Right renal pelvis (tissue), 4 donors: ENCODE data around the gene OSM. TPM values are rescaled to one million over a fixed set of nuclear protein-coding genes. Genes with fewer than 3 reads are reported as not detected.
"Not testable (repeated sequence)": the region's sequence is repeated elsewhere in the genome, so short reads cannot be mapped to it uniquely, and the experiment has no call there.

ENCODE experiments used
- DNase-seq, 4 donors: peaks; one replicate each; pipeline ENCODE4 v3.0.0-alpha.2; 2013; ENCODE audit warnings: low read depth in 4 of 4, low spot score in 3 of 4, missing footprints in 1 of 4
- polyA plus RNA-seq, 4 donors: library from polyadenylated mRNA; unstranded; fragments of 120-200 nt; gene quantifications; one replicate each; pipeline ENCODE4 v1.2.1, GENCODE V29; 2013; ENCODE audit not compliant: insufficient read length in 4 of 4

OSM gene
- polyA plus RNA-seq, 4 donors = 0.18 to 0.22 TPM; not detected in 2

- DNase-seq = no peak
These were observed 35.7 kb downstream of the OSM start for GRCh38 chr22:30230787-30231461.

- DNase-seq = no peak
These were observed 36.3 kb downstream of the OSM start for GRCh38 chr22:30230330-30230729.

GRCh38 chr22:30228509-30229359 lies 37.9 kb downstream of the OSM start:
- DNase-seq = no peak

GRCh38 chr22:30227438-30228228 lies 39.0 kb downstream of the OSM start:
- no peak for DNase-seq

- no peak for DNase-seq
These were observed 40.3 kb downstream of the OSM start for GRCh38 chr22:30226192-30226832.

- DNase-seq = no peak
These were observed 41.3 kb downstream of the OSM start for GRCh38 chr22:30225220-30225927.

GRCh38 chr22:30224161-30224857 lies 42.3 kb downstream of the OSM start:
- DNase-seq = no peak

GRCh38 chr22:30223303-30223702 lies 43.3 kb downstream of the OSM start:
- no peak for DNase-seq

- DNase-seq = no peak
These were observed 44.3 kb downstream of the OSM start for GRCh38 chr22:30222321-30222720.

- DNase-seq = no peak
These were observed 45.3 kb downstream of the OSM start for GRCh38 chr22:30221121-30221992.

GRCh38 chr22:30220338-30221012 lies 46.2 kb downstream of the OSM start:
- no peak for DNase-seq

- DNase-seq = no peak
These were observed 46.9 kb downstream of the OSM start for GRCh38 chr22:30219668-30220278.

- no peak for DNase-seq
These were observed 47.5 kb downstream of the OSM start for GRCh38 chr22:30219049-30219654.

GRCh38 chr22:30217698-30218560 lies 48.7 kb downstream of the OSM start:
- no peak for DNase-seq

- DNase-seq = no peak
These were observed 49.9 kb downstream of the OSM start for GRCh38 chr22:30216710-30217109.

GRCh38 chr22:30216272-30216671 lies 50.4 kb downstream of the OSM start:
- DNase-seq = not testable (repeated sequence)
